ENCODE measurements around the gene PSMD8.

PSMD8 gene

GRCh38 chr19:38383743-38384142 lies 9.4 kb downstream of the PSMD8 start:
- H3K27me3 Mint-ChIP-seq (ENCODE audit: low read depth, poor library complexity): peaks cover 9% of the 10 kb centered on the region
- H3K9me3 Mint-ChIP-seq: no peaks in the 10 kb centered on the region
- H3K4me3 Mint-ChIP-seq: no peak overlapping the region
- TF ChIP-seq CTCF (IDR thresholded peaks at IDR 0.05): no peak
- peaks cover 7% of the 10 kb centered on the region for H3K4me1 Mint-ChIP-seq
- no peak overlapping the region for H3K27ac Mint-ChIP-seq
- DNase-seq: no peak
- H3K36me3 Mint-ChIP-seq (ENCODE audit: low read depth): peaks cover 63% of the 10 kb centered on the region

DNA sequence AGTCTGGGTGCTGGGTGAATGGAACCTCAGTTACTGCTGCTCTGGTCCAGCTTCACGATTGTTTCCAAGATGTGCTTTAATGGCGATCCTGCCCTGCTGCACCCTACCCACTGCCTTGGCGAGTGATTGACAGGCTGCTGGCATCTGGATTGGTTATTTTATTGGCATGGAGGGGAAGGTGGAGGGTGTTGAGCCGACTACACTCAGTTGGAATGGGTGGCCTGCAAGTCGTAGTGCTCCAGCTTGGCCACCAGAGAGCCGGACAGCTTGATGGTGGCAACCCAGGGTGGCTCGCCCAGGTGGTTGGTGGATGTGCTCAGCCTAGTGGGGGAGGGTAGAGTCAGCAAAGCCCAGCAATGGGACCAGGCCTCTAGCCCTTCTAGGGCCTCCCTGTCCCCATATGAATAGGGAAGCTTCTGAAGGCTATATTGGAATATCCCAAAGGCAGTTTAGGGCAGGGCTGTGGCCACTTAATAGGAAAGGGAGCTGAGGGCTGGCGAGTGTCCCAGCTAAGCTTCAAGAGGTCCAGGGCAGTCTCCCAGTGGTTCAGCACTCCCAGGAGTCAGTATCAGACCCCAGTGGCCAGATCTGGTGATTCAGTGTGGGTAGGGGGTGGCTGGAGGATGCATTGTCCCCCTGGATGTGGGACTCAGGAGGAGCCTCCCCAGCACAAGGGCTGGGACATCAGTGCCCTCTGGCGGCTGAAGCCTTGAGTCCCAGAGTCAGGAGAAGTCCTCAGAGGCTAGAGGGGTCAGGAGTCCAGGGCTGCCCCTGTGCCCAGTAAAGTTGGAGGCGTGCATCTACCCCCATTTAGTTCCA lies 10.0 kb downstream of the PSMD8 start:
- peaks cover 9% of the 10 kb centered on the region for H3K27me3 Mint-ChIP-seq (ENCODE audit: low read depth, poor library complexity)
- H3K4me3 Mint-ChIP-seq: no peak overlapping the region
- DNase-seq: no peak
- H3K27ac Mint-ChIP-seq: no peak overlapping the region
- H3K4me1 Mint-ChIP-seq: peaks cover 9% of the 10 kb centered on the region
- TF ChIP-seq CTCF (IDR thresholded peaks at IDR 0.05): peak; percentile 28
- H3K36me3 Mint-ChIP-seq (ENCODE audit: low read depth): peaks cover 56% of the 10 kb centered on the region
- H3K9me3 Mint-ChIP-seq: no peaks in the 10 kb centered on the region

- no peak overlapping the region for H3K4me3 Mint-ChIP-seq
- peak; percentile 2 for TF ChIP-seq CTCF (IDR thresholded peaks at IDR 0.05)
- peaks cover 17% of the 10 kb centered on the region for H3K4me1 Mint-ChIP-seq
- peaks cover 16% of the 10 kb centered on the region for H3K27me3 Mint-ChIP-seq (ENCODE audit: low read depth, poor library complexity)
- no peak overlapping the region for H3K27ac Mint-ChIP-seq
- no peak for DNase-seq
- peaks cover 48% of the 10 kb centered on the region for H3K36me3 Mint-ChIP-seq (ENCODE audit: low read depth)
- no peaks in the 10 kb centered on the region for H3K9me3 Mint-ChIP-seq
These were observed 10.9 kb downstream of the PSMD8 start for GRCh38 chr19:38385057-38385803.

DNA sequence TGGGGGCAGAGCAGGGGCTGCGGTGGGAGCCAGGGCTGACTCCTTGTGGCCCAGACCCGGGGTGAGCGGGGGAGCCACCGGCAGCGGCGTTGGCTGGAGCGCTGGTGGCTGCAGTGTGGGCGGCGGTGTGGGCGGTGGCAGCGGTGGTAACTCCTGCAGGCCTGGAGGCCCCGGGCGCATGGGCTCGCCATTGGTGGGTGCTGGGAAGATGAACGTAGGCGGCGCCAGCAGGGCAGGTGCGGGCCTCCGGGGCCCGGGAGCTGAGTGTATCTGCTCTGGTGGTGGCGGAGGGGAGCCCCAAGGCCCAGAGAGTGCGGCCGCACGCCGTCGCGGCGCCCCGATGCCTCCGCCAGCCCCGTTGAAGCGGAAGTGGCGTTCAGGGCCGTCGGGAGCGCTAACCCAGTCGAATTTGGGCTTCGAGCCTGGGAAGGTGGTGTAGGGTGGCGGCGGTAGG lies 11.5 kb downstream of the PSMD8 start:
- Mint-ChIP-seq H3K27me3 (ENCODE audit: low read depth, poor library complexity) (peaks cover 21% of the 10 kb centered on the region), H3K4me1 (peaks cover 21% of the 10 kb centered on the region), H3K4me3 (no peak overlapping the region), H3K36me3 (ENCODE audit: low read depth) (peaks cover 45% of the 10 kb centered on the region), H3K27ac (no peak overlapping the region), H3K9me3 (no peaks in the 10 kb centered on the region)
- TF ChIP-seq CTCF (IDR thresholded peaks at IDR 0.05): no peak
- no peak for DNase-seq

DNA sequence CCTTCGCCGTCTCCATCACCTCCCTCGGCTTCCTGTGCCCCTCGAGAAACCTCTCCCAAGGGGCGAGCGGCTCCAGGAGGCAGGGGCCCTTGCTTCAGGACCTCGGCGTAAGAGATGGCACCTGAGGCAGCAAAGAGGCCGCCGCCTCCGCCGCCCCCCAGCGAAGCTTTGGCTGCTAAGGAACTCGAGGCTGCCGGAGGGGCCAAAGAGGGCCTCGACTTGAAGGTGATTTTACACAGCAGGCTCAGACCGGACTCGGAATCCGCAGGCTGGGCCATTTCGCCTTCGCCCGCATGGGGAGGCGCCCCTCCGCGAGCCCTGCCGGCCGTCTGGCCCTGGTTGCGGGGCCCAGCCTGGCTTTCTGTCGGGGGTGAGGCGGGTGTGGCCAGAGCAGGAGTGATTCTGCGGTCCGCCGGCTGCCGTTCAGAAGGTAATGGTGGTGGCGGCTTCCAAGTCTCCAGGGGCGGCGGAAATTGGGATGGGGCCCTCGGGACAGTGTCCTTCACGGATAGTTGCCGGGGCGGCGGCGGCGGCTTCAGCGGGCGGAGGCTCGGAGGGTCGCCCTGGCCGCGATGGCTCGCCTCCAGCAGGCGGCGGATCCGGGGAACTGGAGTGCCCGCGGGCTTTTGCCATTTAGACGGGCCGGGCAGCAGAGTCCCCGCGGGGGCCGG lies 12.1 kb downstream of the PSMD8 start:
- Mint-ChIP-seq H3K4me1 (peaks cover 27% of the 10 kb centered on the region), H3K9me3 (no peaks in the 10 kb centered on the region), H3K27ac (no peak overlapping the region), H3K4me3 (peak overlapping the region; percentile 23), H3K27me3 (ENCODE audit: low read depth, poor library complexity) (peaks cover 28% of the 10 kb centered on the region), H3K36me3 (ENCODE audit: low read depth) (peaks cover 45% of the 10 kb centered on the region)
- DNase-seq: no peak
- no peak for TF ChIP-seq CTCF (IDR thresholded peaks at IDR 0.05)
